H1 (cell line): ENCODE measurements around the gene ACBD4. TPM values are rescaled to one million over a fixed set of nuclear protein-coding genes. Genes with fewer than 3 reads are reported as not detected.
A peak's percentile ranks its signal among the peaks of the same experiment; 100 is the strongest.

Experiments
- CTCF ChIA-PET: fragments of 300-600 bp; sonication (Branson Sonifier 250); formaldehyde crosslinking; loops from one replicate; lab custom pipeline; 2021; ENCODE audit not compliant: partially characterized antibody; lab: Charles Lee
- POLR2A ChIA-PET: fragments of 300-600 bp; sonication (Branson Sonifier 250); formaldehyde crosslinking; loops from one replicate; lab custom pipeline; 2021; ENCODE audit warnings: inconsistent platforms; ENCODE audit not compliant: partially characterized antibody; lab: Charles Lee
- DNase-seq, 2 experiments: peaks; one replicate each; pipeline versions ENCODE4 v3.0.0 to v3.0.0-alpha.2; 2010 to 2022; ENCODE audit warnings: low spot score in 2 of 2, low read depth in 1 of 2, mixed read lengths in 1 of 2
- FAIRE-seq: peaks from 2 replicates; lab custom pipeline; 2011; peaks lifted over from hg19 to GRCh38; lab: Jason Lieb, UNC
- H2AFZ ChIP-seq: 2 replicates; pipeline ENCODE4 v1.8.1; 2012; ENCODE audit warnings: low read length, inconsistent platforms
- H2AK5ac ChIP-seq: 2 replicates; pipeline ENCODE4 v1.6.1; 2013; ENCODE audit warnings: low read depth, low read length
- H2BK120ac ChIP-seq: replicated peaks from 2 replicates; pipeline ENCODE3; 2013; ENCODE audit warnings: low read depth, low read length, inconsistent platforms
- H2BK12ac ChIP-seq: 2 replicates; pipeline ENCODE4 v1.6.1; 2013; ENCODE audit warnings: low read depth, low read length
- H2BK15ac ChIP-seq: 2 replicates; pipeline ENCODE4 v1.6.1; 2013; ENCODE audit warnings: low read length
- H2BK20ac ChIP-seq: 2 replicates; pipeline ENCODE4 v1.6.1; 2013; ENCODE audit warnings: low read length
- H2BK5ac ChIP-seq: 2 replicates; pipeline ENCODE4 v1.6.1; 2013; ENCODE audit warnings: low read depth, low read length
- H3K14ac ChIP-seq: 2 replicates; pipeline ENCODE4 v1.6.1; 2013; ENCODE audit warnings: inconsistent platforms; ENCODE audit not compliant: insufficient read length
- H3K18ac ChIP-seq: 2 replicates; pipeline ENCODE4 v1.6.1; 2013; ENCODE audit warnings: low read length; ENCODE audit errors: extremely low read depth
- H3K23ac ChIP-seq: 2 replicates; pipeline ENCODE4 v1.6.1; 2013; ENCODE audit warnings: inconsistent platforms; ENCODE audit not compliant: insufficient read length
- H3K23me2 ChIP-seq: 2 replicates; pipeline ENCODE4 v1.6.1; 2013; ENCODE audit warnings: low read depth, low read length
- H3K27ac ChIP-seq: 2 replicates; pipeline ENCODE4 v1.6.1; 2011; ENCODE audit warnings: low read depth, low read length, inconsistent platforms
- H3K27me3 ChIP-seq, 4 experiments: replicated peaks in 1 of 4; 1 replicate in 1 of 4; 2 replicates in 3 of 4; pipeline versions ENCODE4 v1.6.1 to v1.8.1; 2011 to 2013; ENCODE audit warnings: low read length in 3 of 4, mild to moderate bottlenecking in 3 of 4, inconsistent platforms in 2 of 4, mixed read lengths in 2 of 4, moderate library complexity in 1 of 4; ENCODE audit not compliant: control insufficient read depth in 3 of 4, insufficient read depth in 3 of 4; ENCODE audit errors: extremely low read depth in 1 of 4
- H3K36me3 ChIP-seq, 4 experiments: 2 replicates each; pipeline versions ENCODE4 v1.6.1 to v1.8.1; 2011 to 2013; ENCODE audit warnings: mild to moderate bottlenecking in 4 of 4, low read length in 3 of 4, moderate library complexity in 2 of 4, control low read depth in 1 of 4, inconsistent platforms in 1 of 4; ENCODE audit not compliant: insufficient read depth in 4 of 4, control insufficient read depth in 2 of 4
- H3K4ac ChIP-seq: replicated peaks from 2 replicates; pipeline ENCODE3; 2013; ENCODE audit warnings: low read length, low read depth, mixed read lengths, inconsistent platforms; ENCODE audit not compliant: insufficient read length
- H3K4me1 ChIP-seq, 4 experiments: replicated peaks in 1 of 4; 1 replicate in 1 of 4; 2 replicates in 3 of 4; pipeline versions ENCODE4 v1.6.1 to v1.8.1; 2011 to 2013; ENCODE audit warnings: low read length in 3 of 4, inconsistent platforms in 2 of 4, mixed read lengths in 1 of 4; ENCODE audit not compliant: insufficient read depth in 4 of 4, control insufficient read depth in 3 of 4
- H3K4me2 ChIP-seq, 2 experiments: 2 replicates each; pipeline versions ENCODE4 v1.6.1 to v1.8.1; 2011 to 2013; ENCODE audit warnings: low read depth in 2 of 2, low read length in 2 of 2, control low read depth in 1 of 2, inconsistent platforms in 1 of 2, mild to moderate bottlenecking in 1 of 2; ENCODE audit not compliant: insufficient read depth in 1 of 2
- H3K4me3 ChIP-seq, 4 experiments: fragments of 200-600, 300-600 bp in 1 of 4; sonication (generic), shearing (Covaris generic), sonication (Bioruptor Twin) in 1 of 4; 2 replicates each; pipeline versions ENCODE4 v1.5.1 to v1.8.1; 2011 to 2016; ENCODE audit warnings: low read length in 4 of 4, low read depth in 3 of 4, control low read depth in 2 of 4, inconsistent platforms in 2 of 4, mild to moderate bottlenecking in 2 of 4, mixed read lengths in 1 of 4, moderate library complexity in 1 of 4; ENCODE audit not compliant: insufficient read depth in 2 of 4; ENCODE audit errors: extremely low read depth in 1 of 4
- H3K56ac ChIP-seq: replicated peaks from 2 replicates; pipeline ENCODE3; 2013; ENCODE audit warnings: low read depth, mild to moderate bottlenecking, mixed read lengths, low read length, inconsistent platforms; ENCODE audit not compliant: insufficient read length
- H3K79me1 ChIP-seq: 2 replicates; pipeline ENCODE4 v1.6.1; 2013; ENCODE audit warnings: low read depth, low read length, control low read depth
- H3K79me2 ChIP-seq, 2 experiments: 2 replicates each; pipeline versions ENCODE4 v1.6.1 to v1.8.1; 2012 to 2013; ENCODE audit warnings: low read length in 2 of 2, mild to moderate bottlenecking in 2 of 2, inconsistent platforms in 1 of 2; ENCODE audit not compliant: insufficient read depth in 2 of 2, control insufficient read depth in 1 of 2
- H3K9ac ChIP-seq, 4 experiments: replicated peaks in 1 of 4; 1 replicate in 1 of 4; 2 replicates in 3 of 4; pipeline versions ENCODE4 v1.6.1 to v1.8.1; 2011 to 2013; ENCODE audit warnings: low read depth in 3 of 4, low read length in 3 of 4, control low read depth in 2 of 4, mild to moderate bottlenecking in 2 of 4, moderate library complexity in 2 of 4, inconsistent platforms in 1 of 4; ENCODE audit errors: extremely low read depth in 1 of 4
- H3K9me3 ChIP-seq, 2 experiments: 2 replicates each; pipeline versions ENCODE4 v1.6.1 to v1.8.1; 2012 to 2013; ENCODE audit warnings: mild to moderate bottlenecking in 2 of 2, moderate library complexity in 2 of 2, control low read depth in 1 of 2, inconsistent platforms in 1 of 2, low read depth in 1 of 2, low read length in 1 of 2, mixed read lengths in 1 of 2; ENCODE audit not compliant: insufficient read depth in 2 of 2
- H4K20me1 ChIP-seq, 2 experiments: replicated peaks in 1 of 2; 2 replicates each; pipeline versions ENCODE3 to v1.8.1; 2011 to 2013; ENCODE audit warnings: inconsistent platforms in 2 of 2, low read length in 2 of 2, mild to moderate bottlenecking in 1 of 2; ENCODE audit not compliant: insufficient read depth in 2 of 2, control insufficient read depth in 1 of 2
- H4K5ac ChIP-seq: 2 replicates; pipeline ENCODE4 v1.6.1; 2013; ENCODE audit warnings: low read length, low read depth, mixed read lengths, inconsistent platforms; ENCODE audit not compliant: insufficient read length
- H4K8ac ChIP-seq: 2 replicates; pipeline ENCODE4 v1.8.0; 2013; ENCODE audit warnings: mild to moderate bottlenecking, moderate library complexity, low read length, inconsistent platforms; ENCODE audit not compliant: insufficient read depth; ENCODE audit errors: extremely low read depth
- H4K91ac ChIP-seq: replicated peaks from 2 replicates; pipeline ENCODE3; 2013; ENCODE audit warnings: low read length, mixed read lengths, inconsistent platforms; ENCODE audit not compliant: insufficient read length
- CBX5 ChIP-seq: fragments of 300-800, 300-1000 bp; sonication (generic); IDR thresholded peaks from 2 replicates; pipeline ENCODE4 v1.7.1; 2016; ENCODE audit warnings: antibody characterized with exemption, low read length, low read depth
- GTF2F1 ChIP-seq: IDR thresholded peaks from 2 replicates; pipeline ENCODE4 v1.6.1; 2012; ENCODE audit warnings: low read depth, low read length, improper control_type of control experiment, borderline replicate concordance
- HDAC2 ChIP-seq, 2 experiments: fragments of 300-600 bp in 1 of 2; sonication (generic) in 1 of 2; IDR thresholded peaks; 2 replicates each; pipeline ENCODE4 v1.6.1; 2011 to 2012; ENCODE audit warnings: low read depth in 2 of 2, low read length in 2 of 2, mild to moderate bottlenecking in 2 of 2, moderate library complexity in 2 of 2, borderline replicate concordance in 1 of 2, inconsistent platforms in 1 of 2
- HDAC6 ChIP-seq: IDR thresholded peaks from one replicate; pipeline ENCODE4 v1.7.1; 2012; ENCODE audit warnings: low read depth, mild to moderate bottlenecking, inconsistent platforms, low read length, moderate library complexity
- NANOG ChIP-seq: IDR thresholded peaks from 2 replicates; pipeline ENCODE4 v1.6.1; 2011; ENCODE audit warnings: low read length, low read depth, mild to moderate bottlenecking, inconsistent platforms; ENCODE audit not compliant: insufficient read depth, poor library complexity, severe bottlenecking
- NRF1 ChIP-seq: IDR thresholded peaks from 2 replicates; pipeline ENCODE4 v1.6.1; 2011; ENCODE audit warnings: mild to moderate bottlenecking, low read depth, low read length, improper control_type of control experiment
- SUZ12 ChIP-seq: fragments of 200-600 bp; sonication (generic); IDR thresholded peaks from 2 replicates; pipeline ENCODE4 v1.6.1; 2012; ENCODE audit warnings: mild to moderate bottlenecking, inconsistent platforms, low read length, moderate library complexity, mixed read lengths
- TCF12 ChIP-seq: IDR thresholded peaks from 2 replicates; pipeline ENCODE4 v1.6.1; 2011; ENCODE audit warnings: low read depth, mild to moderate bottlenecking, low read length
- WGBS, 2 experiments: shearing (Covaris generic) in 1 of 2; methylation state at CpG; one replicate each; pipeline versions ENCODE4 v1.1.6 to v1.1.7; 2013 to 2015; ENCODE audit warnings: low lambda C conversion rate in 2 of 2, mixed read lengths in 2 of 2, inconsistent platforms in 1 of 2, low coverage in 1 of 2, missing lambda C conversion rate in 1 of 2; ENCODE audit not compliant: insufficient replicate concordance in 2 of 2, insufficient coverage in 1 of 2, insufficient read length in 1 of 2; ENCODE audit errors: extremely low coverage in 1 of 2, missing lambda C conversion rate in 1 of 2; 5-methylcytosine and 5-hydroxymethylcytosine counted together
- polyA plus RNA-seq, 7 experiments: library from polyadenylated mRNA; depleted of rRNA in 3 of 7; stranded (reverse) in 5 of 7; unstranded in 2 of 7; fragments of >200 nt in 5 of 7; fragments of 200-250 nt in 2 of 7; gene quantifications; 1 replicate in 5 of 7; 2 replicates in 1 of 7; 4 replicates in 1 of 7; pipeline versions ENCODE4 v1.2.1 to v1.2.3, GENCODE V29; 2011 to 2013; ENCODE audit warnings: missing spikeins in 2 of 7, mixed read lengths in 2 of 7
- total RNA-seq: library from RNA; stranded (reverse); fragmentation: NEBNext Ultra II Directional; extraction: Animal tissue kit (Norgen Biotek cat#: 25700); gene quantifications from 2 replicates; pipeline ENCODE4 v1.2.1, GENCODE V29; 2021
- TF ChIP-seq, protein P1 (sequence below): IDR thresholded peaks from 2 replicates; pipeline ENCODE4 v1.6.1; 2012; ENCODE audit warnings: low read length, inconsistent platforms

The ACBD4 gene
- total and polyA plus RNA-seq, 2 of the 8 experiments (the other 6 are each of a cell fraction or from before 2014, with no cell fraction given): 7.3 to 10.7 TPM

DNA sequence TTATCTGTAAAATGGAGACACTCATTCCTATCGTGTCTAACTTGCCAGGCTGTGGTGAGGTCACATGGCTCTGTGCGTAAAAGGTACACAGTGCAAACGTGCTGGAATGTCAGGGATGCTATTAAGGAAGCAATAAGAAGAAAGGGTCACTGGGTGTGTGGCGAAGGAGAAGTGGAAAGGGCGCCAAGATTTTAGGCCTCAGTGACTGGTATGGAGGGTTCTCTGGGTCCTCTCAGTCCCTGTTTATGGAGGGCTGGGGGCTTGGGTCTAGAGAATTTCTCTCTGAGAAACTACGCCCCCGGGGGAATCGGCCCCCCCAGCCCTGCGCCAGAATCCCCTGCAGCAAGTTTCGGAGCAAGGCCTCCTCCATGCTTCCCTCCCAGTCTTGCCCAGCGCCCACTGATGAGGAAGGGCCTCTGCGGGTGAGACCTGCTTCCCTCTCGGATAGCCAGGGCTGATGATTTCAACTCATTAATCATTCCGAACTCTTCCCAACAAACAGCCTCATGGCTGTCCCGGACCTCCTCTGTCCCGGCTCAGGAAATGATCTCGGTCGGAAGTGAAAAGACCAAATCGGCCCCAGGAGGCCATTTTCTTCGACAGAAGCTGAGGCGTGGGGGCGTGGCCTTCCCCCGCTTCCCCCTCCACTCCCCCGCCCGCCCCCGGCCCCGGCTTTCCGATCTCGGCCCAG lies 11.5 kb downstream of the ACBD4 start:
- H3K4ac ChIP-seq: no peak overlapping the region
- peaks cover 0 to 26% of the 10 kb centered on the region in 2 experiments; a peak in 2 of 4 replicates for H3K79me2 ChIP-seq
- no peaks in the 10 kb centered on the region for H3K9me3 ChIP-seq
- no peaks in the 10 kb centered on the region for H3K27me3 ChIP-seq
- peak overlapping the region; percentile 81 for H4K91ac ChIP-seq
- peak overlapping the region; percentile 71 for H4K5ac ChIP-seq
- POLR2A ChIA-PET: interaction anchor here (0.5 to 20.3 kb wide), 16 partner anchors 15 to 132 kb away, joined by 3 to 1076 read pairs (median 4); partner anchors contain the start of genes ACBD4, FMNL1, HEXIM2 and PLCD3
- peak overlapping the region; percentile 68 to 70 for H3K4me2 ChIP-seq
- DNase-seq (no peak), FAIRE-seq (no peak)
- H2AFZ ChIP-seq: no peak overlapping the region
- CTCF ChIA-PET: interaction anchor here (0.7 to 9.4 kb wide), 7 partner anchors 12 to 125 kb away, joined by 3 to 187 read pairs (median 24); partner anchors contain the start of genes ACBD4 and FMNL1
- peak overlapping the region; percentile 20 for H2BK12ac ChIP-seq
- no peak overlapping the region for H3K14ac ChIP-seq
- H3K9ac ChIP-seq: peak overlapping the region; percentile 88 to 96 (median 94)
- H4K20me1 ChIP-seq: peaks cover 5 to 10% of the 10 kb centered on the region in 2 experiments
- H3K4me3 ChIP-seq: peak overlapping the region; percentile 68 to 93 (median 74)
- peaks cover 22% of the 10 kb centered on the region for H3K23me2 ChIP-seq
- no peak overlapping the region for H2BK20ac ChIP-seq
- peak overlapping the region; percentile 82 for H3K18ac ChIP-seq
- H2BK120ac ChIP-seq: no peak overlapping the region
- H2AK5ac ChIP-seq: peak overlapping the region; percentile 85; the same call in 1 of the 2 replicates
- 31% methylated on average over 18 of the region's 29 CpGs; no CpG with 5 or more reads in 1 of the 2 experiments for WGBS, 2 experiments
- H4K8ac ChIP-seq: peak overlapping the region; percentile 93; the same call in 1 of the 2 replicates
- H3K56ac ChIP-seq: peak overlapping the region; percentile 77
- no peak overlapping the region for H3K23ac ChIP-seq
- peak overlapping the region; percentile 14; the same call in 1 of the 2 replicates for H2BK15ac ChIP-seq
- H2BK5ac ChIP-seq: peak overlapping the region; percentile 96
- peaks cover 3 to 23% (median 19%) of the 10 kb centered on the region in 4 experiments for H3K4me1 ChIP-seq
- peak overlapping the region; percentile 99 for H3K27ac ChIP-seq
- peaks cover 3% of the 10 kb centered on the region; the same call in 1 of the 2 replicates for H3K79me1 ChIP-seq
- H3K36me3 ChIP-seq: no peaks in the 10 kb centered on the region
- TF ChIP-seq, protein P1, sequence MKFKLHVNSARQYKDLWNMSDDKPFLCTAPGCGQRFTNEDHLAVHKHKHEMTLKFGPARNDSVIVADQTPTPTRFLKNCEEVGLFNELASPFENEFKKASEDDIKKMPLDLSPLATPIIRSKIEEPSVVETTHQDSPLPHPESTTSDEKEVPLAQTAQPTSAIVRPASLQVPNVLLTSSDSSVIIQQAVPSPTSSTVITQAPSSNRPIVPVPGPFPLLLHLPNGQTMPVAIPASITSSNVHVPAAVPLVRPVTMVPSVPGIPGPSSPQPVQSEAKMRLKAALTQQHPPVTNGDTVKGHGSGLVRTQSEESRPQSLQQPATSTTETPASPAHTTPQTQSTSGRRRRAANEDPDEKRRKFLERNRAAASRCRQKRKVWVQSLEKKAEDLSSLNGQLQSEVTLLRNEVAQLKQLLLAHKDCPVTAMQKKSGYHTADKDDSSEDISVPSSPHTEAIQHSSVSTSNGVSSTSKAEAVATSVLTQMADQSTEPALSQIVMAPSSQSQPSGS: no peak
- TF ChIP-seq NRF1 (no peak), HDAC6 (no peak), TCF12 (no peak), GTF2F1 (no peak), HDAC2 (IDR thresholded peaks at IDR 0.05; ENCODE audit: borderline replicate concordance in 1 of 2, low read depth in 2 of 2, low read length in 2 of 2) (no peak), SUZ12 (no peak), NANOG (no peak), CBX5 (no peak)
